HCT116 (cell line): ENCODE results near the gene SLAIN2. TPM values are rescaled to one million over a fixed set of nuclear protein-coding genes. Genes with fewer than 3 reads are reported as not detected.

Source experiments
- ATAC-seq: fragments of 200-7000 bp; cut with Tn5 transposase; 2 replicates; pipeline ENCODE4 v1.9.1; 2020; ENCODE audit warnings: mild to moderate bottlenecking, moderate library complexity
- BruUV-seq: library from RNA; stranded (reverse); fragments of 400-500 nt; replicated peaks from 2 replicates; lab custom pipeline; 2021; lab: Mats Ljungman, UMichigan
- CTCF ChIA-PET: fragments of 300-600 bp; sonication (Branson Sonifier 250); formaldehyde crosslinking; loops from one replicate; lab custom pipeline; 2021; ENCODE audit warnings: antibody characterized with exemption; lab: Charles Lee
- POLR2A ChIA-PET: fragments of 300-600, 350-600 bp; sonication (Branson Sonifier 250); formaldehyde crosslinking; loops from one replicate; lab custom pipeline; 2021; ENCODE audit warnings: antibody characterized with exemption; lab: Charles Lee
- RAD21 ChIA-PET, 2 experiments: fragments of 300-600 bp; sonication (Branson Sonifier 250); formaldehyde crosslinking; loops; one replicate each; lab custom pipeline; 2023; ENCODE audit warnings: low total read pairs in 2 of 2; ENCODE audit not compliant: uncharacterized antibody in 2 of 2, unreplicated experiment in 2 of 2, low non-redundant PET in 1 of 2; lab: Charles Lee
- DNase-seq: peaks from one replicate; pipeline ENCODE4 v3.0.0-alpha.2; 2010; ENCODE audit warnings: low read depth, low spot score
- H2AFZ ChIP-seq: fragments of 200-600 bp; shearing (Covaris generic), sonication (generic); 2 replicates; pipeline ENCODE4 v1.6.1; 2017; ENCODE audit warnings: low read depth, mixed run types, mixed read lengths, antibody characterized with exemption, low read length; ENCODE audit not compliant: poor library complexity, severe bottlenecking
- H3K27ac ChIP-seq: 2 replicates; pipeline ENCODE4 v1.5.1; 2012; ENCODE audit warnings: low read depth, low read length
- H3K27me3 ChIP-seq: fragments of 200-600 bp; sonication (generic); 2 replicates; pipeline ENCODE4 v1.6.1; 2016; ENCODE audit warnings: mixed run types, low read length, mixed read lengths; ENCODE audit not compliant: insufficient read depth
- H3K36me3 ChIP-seq, 2 experiments: fragments of 200-500 bp in 1 of 2; fragments of 200-600 bp in 1 of 2; sonication (Bioruptor generic) in 1 of 2; sonication (generic) in 1 of 2; 2 replicates each; pipeline versions ENCODE4 v1.5.1 to v1.6.1; 2014 to 2016; ENCODE audit warnings: low read length in 2 of 2, inconsistent platforms in 1 of 2, mixed read lengths in 1 of 2, mixed run types in 1 of 2; ENCODE audit not compliant: insufficient read depth in 2 of 2, control insufficient read depth in 1 of 2
- H3K4me1 ChIP-seq, 2 experiments: fragments of 200-600 bp in 1 of 2; sonication (generic) in 1 of 2; 2 replicates each; pipeline versions ENCODE4 v1.5.1 to v1.6.1; 2012 to 2017; ENCODE audit warnings: low read length in 2 of 2, inconsistent platforms in 1 of 2, mild to moderate bottlenecking in 1 of 2, mixed read lengths in 1 of 2, mixed run types in 1 of 2, moderate library complexity in 1 of 2; ENCODE audit not compliant: insufficient read depth in 2 of 2, control insufficient read depth in 1 of 2
- H3K4me2 ChIP-seq: fragments of 200-600 bp; sonication (generic); 2 replicates; pipeline ENCODE4 v1.6.1; 2017; ENCODE audit warnings: mixed run types, low read length, mixed read lengths
- H3K4me3 ChIP-seq, 2 experiments: fragments of 200-600 bp in 1 of 2; sonication (generic) in 1 of 2; replicated peaks in 1 of 2; 2 replicates each; pipeline ENCODE4 v1.5.1; 2011 to 2016; ENCODE audit warnings: low read length in 2 of 2, control low read depth in 1 of 2, low read depth in 1 of 2, mild to moderate bottlenecking in 1 of 2, mixed read lengths in 1 of 2, mixed run types in 1 of 2
- H3K79me2 ChIP-seq: fragments of 200-600 bp; sonication (generic); 2 replicates; pipeline ENCODE4 v1.6.1; 2017; ENCODE audit warnings: mild to moderate bottlenecking, mixed run types, low read length, moderate library complexity, mixed read lengths; ENCODE audit not compliant: insufficient read depth
- H3K9ac ChIP-seq: fragments of 200-600 bp; sonication (generic); 2 replicates; pipeline ENCODE4 v1.6.1; 2016; ENCODE audit warnings: low read length, mixed read lengths
- H3K9me2 ChIP-seq: fragments of 200-600 bp; sonication (generic), shearing (Covaris generic); 2 replicates; pipeline ENCODE4 v1.6.1; 2017; ENCODE audit warnings: mixed run types, mild to moderate bottlenecking, moderate library complexity; ENCODE audit not compliant: insufficient read depth
- H3K9me3 ChIP-seq, 2 experiments: fragments of 200-500 bp in 1 of 2; fragments of 200-600 bp in 1 of 2; sonication (Bioruptor generic) in 1 of 2; sonication (generic) in 1 of 2; 2 replicates each; pipeline ENCODE4 v1.6.1; 2014 to 2017; ENCODE audit warnings: low read length in 2 of 2, mixed read lengths in 2 of 2, inconsistent platforms in 1 of 2, low read depth in 1 of 2, mild to moderate bottlenecking in 1 of 2, mixed run types in 1 of 2, moderate library complexity in 1 of 2; ENCODE audit not compliant: control insufficient read depth in 1 of 2, insufficient read depth in 1 of 2
- H4K20me1 ChIP-seq: fragments of 200-600 bp; sonication (generic), shearing (Covaris generic); 2 replicates; pipeline ENCODE4 v1.6.1; 2017; ENCODE audit warnings: mixed run types, mild to moderate bottlenecking, moderate library complexity; ENCODE audit not compliant: insufficient read depth
- CBX3 ChIP-seq: IDR thresholded peaks from 2 replicates; pipeline ENCODE4 v1.6.1; 2012; ENCODE audit warnings: low read depth
- CEBPB ChIP-seq: IDR thresholded peaks from 2 replicates; pipeline ENCODE4 v1.6.1; 2012; ENCODE audit warnings: low read depth
- EGR1 ChIP-seq: IDR thresholded peaks from 2 replicates; pipeline ENCODE4 v1.6.1; 2012; ENCODE audit warnings: low read depth
- EZH2phosphoT487 ChIP-seq: fragments of 200-600 bp; IDR thresholded peaks from 2 replicates; pipeline ENCODE4 v1.6.1; 2018; ENCODE audit warnings: antibody characterized with exemption, borderline replicate concordance
- FOSL1 ChIP-seq: IDR thresholded peaks from 2 replicates; pipeline ENCODE4 v1.6.1; 2012; ENCODE audit warnings: low read depth
- JUND ChIP-seq: IDR thresholded peaks from 2 replicates; pipeline ENCODE4 v1.6.1; 2012
- POLR2A ChIP-seq: IDR thresholded peaks from 2 replicates; pipeline ENCODE4 v1.7.0; 2011; ENCODE audit warnings: borderline replicate concordance; ENCODE audit not compliant: insufficient read depth, insufficient read length; ENCODE audit errors: extremely low read depth
- SP1 ChIP-seq: IDR thresholded peaks from 2 replicates; pipeline ENCODE4 v1.6.1; 2012; ENCODE audit warnings: low read depth
- SRF ChIP-seq: IDR thresholded peaks from 2 replicates; pipeline ENCODE4 v1.6.1; 2012; ENCODE audit warnings: low read depth
- YY1 ChIP-seq: IDR thresholded peaks from 2 replicates; pipeline ENCODE4 v1.6.1; 2011; ENCODE audit warnings: low read length, low read depth, moderate library complexity, mild to moderate bottlenecking; ENCODE audit not compliant: insufficient replicate concordance; ENCODE audit errors: extremely low read depth
- ZBTB33 ChIP-seq: IDR thresholded peaks from 2 replicates; pipeline ENCODE4 v1.6.1; 2011; ENCODE audit warnings: mild to moderate bottlenecking, low read length, moderate library complexity; ENCODE audit not compliant: insufficient replicate concordance; ENCODE audit errors: extremely low read depth
- ZFX ChIP-seq: fragments of 450-650 bp; IDR thresholded peaks from 2 replicates; pipeline ENCODE4 v1.6.1; 2017
- ZNF274 ChIP-seq: fragments of 200-500 bp; sonication (Bioruptor generic); IDR thresholded peaks from 2 replicates; pipeline ENCODE4 v1.6.1; 2014; ENCODE audit warnings: mild to moderate bottlenecking, low read depth, low read length, inconsistent platforms
- intact Hi-C: fragments of 100-400 bp; cut with micrococcal nuclease; formaldehyde crosslinking; loops from 2 replicates; pipeline ENCODE4 v1.10.0; 2022
- total RNA-seq: library from RNA; stranded (reverse); gene quantifications from one replicate; pipeline ENCODE4 v1.2.1, GENCODE V29; 2021; ENCODE audit not compliant: unreplicated experiment

The SLAIN2 gene
- total RNA-seq, 1 experiment from 2014 or later: 50.3 TPM

GRCh38 chr4:48332661-48333060 lies 8.7 kb upstream of the SLAIN2 start:
- Histone ChIP-seq H3K9me2 (no peaks in the 10 kb centered on the region), H3K79me2 (no peaks in the 10 kb centered on the region), H3K27me3 (no peaks in the 10 kb centered on the region), H4K20me1 (no peaks in the 10 kb centered on the region), H3K36me3 (no peaks in the 10 kb centered on the region), H3K4me3 (no peak overlapping the region), H3K9me3 (no peaks in the 10 kb centered on the region), H3K4me2 (no peak overlapping the region), H3K4me1 (peaks cover 0 to 22% of the 10 kb centered on the region in 2 experiments; a peak in 2 of 4 replicates), H3K27ac (no peak overlapping the region), H2AFZ (no peak overlapping the region), H3K9ac (no peak overlapping the region)
- DNase-seq (no peak), ATAC-seq (no peak)
- BruUV-seq: no TSS peak
- TF ChIP-seq SRF (no peak), ZBTB33 (no peak), CBX3 (no peak), CEBPB (no peak), EZH2phosphoT487 (no peak), ZFX (no peak), ZNF274 (no peak), JUND (no peak), POLR2A (no peak), YY1 (no peak), SP1 (no peak), FOSL1 (no peak), EGR1 (no peak)
- intact Hi-C loops: no loop called here
- ChIA-PET CTCF (no interaction called here), POLR2A (interaction anchor here (1.0 kb wide), 1 partner anchor 9 kb away, joined by 3 read pairs; the partner anchor contains the start of gene SLAIN2), RAD21 (no interaction called here)
